ENCODE data around the gene ATPAF1.

GRCh38 chr1:46689356-46689755 lies 21.2 kb upstream of the ATPAF1 start:
- TF ChIP-seq CTCF (IDR thresholded peaks at IDR 0.05) (no peak), EZH2 (IDR thresholded peaks at IDR 0.05) (no peak)

Measured in neural progenitor cell (in vitro differentiated cells).